ENCODE measurements around the gene FAM171A2.
"Not testable (repeated sequence)": the region's sequence is repeated elsewhere in the genome, so short reads cannot be mapped to it uniquely, and the experiment has no call there.

FAM171A2 gene

DNA sequence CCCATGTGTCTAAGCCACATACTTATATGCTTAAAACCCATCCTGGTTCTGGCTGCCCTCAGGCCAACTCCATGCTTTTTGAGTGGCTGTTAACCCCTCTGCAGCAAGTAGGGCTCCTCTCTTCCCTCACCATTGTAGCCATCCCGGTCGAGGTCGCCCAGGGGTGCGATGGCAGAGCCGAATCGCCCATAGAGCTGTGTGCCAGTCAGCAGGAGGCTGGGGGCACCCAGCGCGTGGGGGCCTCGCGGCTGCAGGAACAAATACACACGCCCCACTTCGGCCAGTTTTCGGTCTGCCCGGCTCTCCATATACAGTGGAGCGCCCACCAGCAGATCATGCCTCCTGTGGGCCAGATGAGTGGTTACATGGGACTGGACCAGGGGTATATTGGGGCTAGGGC lies 19.7 kb upstream of the FAM171A2 start:
- no peak for DNase-seq

GRCh38 chr17:44382917-44383316 lies 19.3 kb upstream of the FAM171A2 start:
- no peak for DNase-seq

GRCh38 chr17:44381810-44382305 lies 18.2 kb upstream of the FAM171A2 start:
- no peak for DNase-seq

DNA sequence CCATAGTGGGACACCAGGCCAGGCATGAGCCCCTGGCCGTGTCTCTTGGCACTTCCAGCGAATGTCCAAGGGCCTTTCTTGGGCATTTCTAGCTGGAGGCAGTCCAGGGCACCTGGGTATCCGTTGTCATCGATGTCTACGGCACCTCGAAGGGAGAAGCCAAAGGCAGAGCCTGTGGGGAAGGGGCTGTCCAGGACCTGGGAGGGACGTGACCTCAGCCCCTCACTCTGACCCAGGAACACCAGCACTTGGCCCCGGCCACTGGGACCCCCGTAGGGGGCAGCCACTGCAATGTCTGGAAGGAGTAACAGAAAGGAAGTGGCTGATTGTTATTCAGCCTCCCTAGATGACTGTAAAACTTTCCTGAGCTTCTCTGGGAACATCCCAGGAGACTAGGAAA lies 17.1 kb upstream of the FAM171A2 start:
- no peak for DNase-seq

DNA sequence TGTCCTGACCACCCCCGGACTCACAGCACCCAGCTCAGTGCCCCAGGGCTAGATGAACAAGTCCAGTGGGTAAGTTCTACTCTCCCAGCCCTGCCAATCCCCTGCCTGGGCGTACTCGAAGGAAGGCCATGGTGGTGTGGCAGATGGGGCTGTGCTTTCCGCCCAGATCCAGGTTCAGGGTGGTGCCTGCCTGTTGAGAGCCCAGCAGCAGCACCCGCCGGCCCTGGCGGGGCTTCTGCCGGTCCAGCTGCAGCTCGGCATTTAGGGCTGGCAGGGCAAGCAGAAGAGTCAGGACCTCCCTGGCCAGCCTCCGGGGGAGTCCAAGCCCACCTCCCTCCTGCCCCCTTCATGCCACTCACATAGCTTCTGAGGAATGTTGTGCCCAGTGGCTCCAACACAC lies 16.2 kb upstream of the FAM171A2 start:
- no peak for DNase-seq

DNA sequence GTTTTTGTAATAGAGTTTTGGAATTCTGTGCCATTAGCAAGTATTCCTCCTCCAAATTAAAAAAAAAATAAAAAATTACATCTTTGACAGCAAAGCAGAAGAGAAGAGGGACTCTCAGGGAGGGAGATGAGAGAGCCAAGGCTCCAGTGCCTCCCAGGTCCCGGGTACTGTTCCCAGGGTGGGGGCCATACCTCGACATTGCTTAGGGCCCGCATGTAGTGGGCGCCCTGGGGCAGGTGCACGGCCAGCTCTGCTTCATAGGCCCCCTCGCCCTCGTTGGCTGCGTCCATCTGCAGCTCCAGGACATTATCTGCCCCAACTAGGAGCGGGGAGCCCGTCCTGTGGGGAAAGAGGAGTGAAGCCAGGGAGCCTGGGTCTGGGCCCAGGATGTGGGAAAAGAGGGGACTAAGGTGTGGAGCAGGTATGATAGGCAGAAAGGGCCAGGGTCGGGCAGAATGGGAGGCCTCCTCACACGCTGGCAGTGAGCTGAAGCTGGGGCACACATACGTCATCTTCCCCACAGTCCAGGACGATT lies 14.6 kb upstream of the FAM171A2 start:
- no peak for DNase-seq

- no peak for DNase-seq
Observed at GRCh38 chr17:44376779-44377178, 13.1 kb upstream of the FAM171A2 start.

GRCh38 chr17:44376124-44376523 lies 12.5 kb upstream of the FAM171A2 start:
- no peak for DNase-seq

DNA sequence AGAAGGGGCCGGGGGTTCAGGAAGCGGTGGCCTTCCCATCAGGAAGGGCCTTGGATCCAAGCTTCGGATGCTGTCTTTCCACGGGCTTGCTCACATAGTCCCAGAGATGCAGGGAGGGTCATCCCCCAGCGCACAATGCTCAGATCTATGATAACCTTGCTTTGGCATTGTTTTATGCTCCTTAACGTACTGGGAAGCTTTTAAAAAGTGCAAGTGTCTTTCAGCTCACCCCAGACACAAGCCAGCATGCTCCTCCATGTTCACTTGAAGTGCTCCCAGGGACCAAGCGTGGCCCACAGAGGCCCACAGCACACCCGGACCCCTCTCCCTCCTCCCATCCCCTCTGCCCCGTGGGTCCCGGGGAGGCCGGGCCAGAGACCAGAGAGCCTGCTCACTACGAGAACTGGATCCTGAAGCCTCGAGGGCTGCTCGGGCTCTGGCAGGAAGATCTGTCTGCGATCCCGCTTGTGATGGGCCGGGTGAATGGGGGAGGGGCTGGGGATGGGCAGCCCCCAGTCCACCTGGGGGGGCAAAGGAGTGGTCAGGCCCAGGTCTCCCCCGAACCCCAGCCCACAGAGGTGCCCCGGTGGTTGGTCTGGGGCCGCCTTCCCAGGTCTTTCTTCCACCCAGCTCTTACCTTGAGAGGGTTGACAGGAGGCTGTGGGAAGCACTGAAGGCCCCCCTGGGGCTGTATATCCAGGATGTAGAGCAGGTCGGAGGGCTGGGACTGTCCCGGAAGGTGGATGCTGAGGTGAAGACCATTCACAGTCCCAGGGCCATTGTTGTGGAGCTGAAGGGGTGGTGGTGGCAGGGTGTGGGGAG lies 11.8 kb upstream of the FAM171A2 start:
- DNase-seq, result no peak

DNA sequence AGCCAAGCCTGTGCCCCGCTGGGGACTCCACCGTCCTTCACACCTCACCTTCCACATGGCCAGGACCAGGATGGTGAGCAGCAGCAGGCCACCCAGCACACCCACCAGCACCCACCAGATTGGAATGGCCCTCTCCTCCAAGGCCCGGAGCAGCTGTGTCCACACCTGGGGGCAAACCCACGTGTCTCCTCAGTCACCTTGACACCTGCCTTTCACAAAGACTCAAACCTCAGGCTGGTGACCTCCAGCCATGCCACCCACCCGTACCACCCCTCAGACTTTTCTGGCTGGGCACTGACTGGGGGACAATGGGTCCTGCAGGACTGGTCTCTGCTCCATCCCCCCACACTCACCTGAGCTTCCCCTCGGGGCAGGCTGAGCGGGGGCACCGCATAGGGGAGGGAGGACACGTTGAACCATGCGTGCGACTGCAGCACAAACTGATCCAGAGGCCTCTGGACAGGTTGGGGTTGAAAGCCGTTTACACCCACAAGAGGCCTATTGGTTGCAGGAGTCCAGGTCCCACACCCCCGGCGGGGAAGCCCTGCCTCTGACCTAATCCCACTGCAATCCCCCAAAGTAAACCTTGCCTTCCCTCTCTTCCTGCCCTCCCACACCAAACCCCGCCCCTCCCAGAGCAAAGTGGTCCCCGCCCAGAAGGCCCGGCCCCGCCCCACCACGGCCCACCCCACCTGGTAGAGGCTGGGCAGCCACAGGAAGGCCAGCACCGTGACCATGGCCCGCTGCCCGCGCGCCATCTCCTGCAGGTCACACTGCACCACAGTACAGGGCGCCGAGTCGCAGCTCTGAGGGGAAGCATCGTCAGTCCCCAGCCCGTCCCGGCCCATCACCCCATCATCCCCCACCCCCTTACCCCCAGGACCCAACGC lies 10.9 kb upstream of the FAM171A2 start:
- peak; percentile 26 for DNase-seq

GRCh38 chr17:44372036-44372435 lies 8.4 kb upstream of the FAM171A2 start:
- no peak for DNase-seq

DNA sequence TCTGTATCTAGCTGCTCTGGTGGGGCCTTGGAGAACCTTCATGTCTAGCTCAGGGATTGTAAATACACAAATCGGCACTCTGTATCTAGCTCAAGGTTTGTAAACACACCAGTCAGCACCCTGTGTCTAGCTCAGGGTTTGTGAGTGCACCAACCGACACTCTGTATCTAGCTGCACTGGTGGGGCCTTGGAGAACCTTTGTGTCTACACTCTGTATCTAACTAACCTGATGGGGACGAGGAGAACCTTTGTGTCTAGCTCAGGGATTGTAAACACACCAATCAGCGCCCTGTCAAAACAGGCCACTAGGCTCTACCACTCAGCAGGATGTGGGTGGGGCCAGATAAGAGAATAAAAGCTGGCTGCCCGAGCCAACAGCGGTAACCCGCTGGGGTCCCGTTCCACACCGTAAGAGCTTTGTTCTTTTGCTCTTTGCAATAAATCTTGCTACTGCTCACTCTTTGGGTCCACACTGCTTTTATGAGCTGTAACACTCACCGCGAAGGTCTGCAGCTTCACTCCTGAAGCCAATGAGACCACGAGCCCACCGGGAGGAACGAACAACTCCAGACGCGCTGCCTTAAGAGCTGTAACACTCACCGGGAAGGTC lies 5.9 kb upstream of the FAM171A2 start:
- DNase-seq, result not testable (repeated sequence)

GRCh38 chr17:44368391-44369243 lies 5.0 kb upstream of the FAM171A2 start:
- DNase-seq, result not testable (repeated sequence)

DNA sequence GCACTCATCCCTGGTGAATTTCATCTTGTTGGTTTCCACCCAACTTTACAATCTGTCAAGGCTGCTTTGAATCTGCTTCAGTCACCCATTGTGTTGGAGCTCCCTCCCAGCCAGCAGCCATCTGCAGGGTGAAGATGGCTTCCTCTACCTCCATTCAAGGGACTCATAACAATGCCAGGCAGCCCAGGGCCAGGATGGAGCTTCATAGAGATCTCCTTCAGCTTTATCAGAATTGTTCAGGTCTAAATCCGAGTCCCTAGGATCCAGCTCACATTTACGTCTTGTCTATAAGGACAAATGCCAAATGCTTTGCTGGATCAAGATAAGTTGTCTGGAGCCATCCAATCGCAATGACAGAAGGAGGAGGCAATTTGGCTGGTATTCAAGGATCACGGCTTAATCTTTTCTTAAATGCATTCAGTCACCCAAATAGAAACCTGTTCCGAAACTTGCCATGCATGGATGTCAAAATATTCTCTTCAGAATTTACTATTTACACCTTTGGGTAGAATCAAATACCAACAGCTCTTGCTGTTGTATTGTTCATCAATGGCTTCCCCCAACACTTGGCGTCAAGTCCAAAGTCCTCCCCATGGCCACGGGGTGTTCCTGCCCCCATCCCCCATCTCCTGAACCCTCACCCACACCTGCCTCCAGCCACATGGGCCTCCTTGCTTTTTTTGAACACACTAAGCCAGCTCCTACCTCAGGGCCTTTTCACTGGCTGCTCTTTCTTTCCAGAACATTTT lies 3.8 kb upstream of the FAM171A2 start:
- DNase-seq, result no peak

- not testable (repeated sequence) for DNase-seq
Observed at GRCh38 chr17:44365051-44365450, 1.4 kb upstream of the FAM171A2 start.

- peak; percentile 20 for DNase-seq
Observed at GRCh38 chr17:44362949-44363612, 572 bp downstream of the FAM171A2 start.

DNA sequence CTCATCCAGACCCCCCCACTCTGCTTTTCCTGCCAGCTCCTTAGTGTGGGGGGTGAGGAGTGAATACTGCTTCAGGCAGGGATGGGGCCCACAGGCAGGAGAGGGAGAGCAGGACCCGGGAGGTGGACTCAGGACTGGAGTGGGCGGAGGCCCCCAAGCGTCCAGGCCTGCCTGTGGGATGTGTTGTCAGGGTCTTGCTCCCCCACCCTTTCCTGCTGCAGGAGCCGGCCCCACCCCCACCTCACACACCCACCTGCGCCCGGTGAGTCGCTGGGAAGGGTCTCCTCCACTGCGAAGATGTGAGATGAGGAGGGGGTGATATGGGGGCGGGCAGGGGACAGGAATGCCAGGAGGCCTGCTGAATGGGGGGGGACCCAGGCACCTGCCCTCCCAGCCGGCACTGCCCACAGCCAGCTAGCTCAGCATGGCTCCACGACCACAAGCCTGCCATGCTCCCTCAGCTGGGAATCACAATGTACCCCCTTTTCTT lies 1.1 kb downstream of the FAM171A2 start:
- DNase-seq, result no peak

- DNase-seq, result no peak
Observed at GRCh38 chr17:44361292-44362260, 2.1 kb downstream of the FAM171A2 start.

DNA sequence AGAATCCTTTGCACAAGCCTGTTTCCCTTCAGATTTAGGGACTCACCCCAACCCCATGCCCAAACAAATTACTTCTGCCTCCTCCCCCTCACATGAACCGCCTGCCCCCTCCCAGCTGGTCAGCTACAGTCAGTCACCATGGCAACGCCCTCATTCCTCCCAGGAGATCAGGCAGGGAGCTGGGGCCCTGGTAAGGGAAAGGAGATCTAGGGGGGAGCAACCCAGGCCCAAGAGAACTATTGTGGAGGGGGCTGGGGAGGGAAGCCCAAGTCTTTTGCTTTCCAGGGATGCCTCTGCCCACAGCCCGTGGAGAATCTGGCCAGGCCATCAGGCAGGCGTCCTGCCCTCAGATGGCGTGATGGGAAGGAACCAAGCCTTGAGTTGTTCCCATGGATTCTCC lies 2.8 kb downstream of the FAM171A2 start:
- no peak for DNase-seq

Measured in NCI-H774 (cell line).